HG03378 (cell line): ENCODE measurements around the gene SGK2.

Experiments used
- ATAC-seq: cut with Tn5 transposase; IDR thresholded peaks from one replicate; pipeline ENCODE4 v1.9.1; 2021; ENCODE audit warnings: mild to moderate bottlenecking, moderate library complexity; ENCODE audit not compliant: unreplicated experiment

Gene SGK2

GRCh38 chr20:43558412-43559146, at the start of gene SGK2:
TSS of gene SGK2 (plus strand) at chr20:43559027. CDS start at chr20:43566496, 7,469 bp downstream.
- ATAC-seq, result no peak

GRCh38 chr20:43511879-43512278, 46.9 kb upstream of the SGK2 start:
- ATAC-seq, result no peak

DNA sequence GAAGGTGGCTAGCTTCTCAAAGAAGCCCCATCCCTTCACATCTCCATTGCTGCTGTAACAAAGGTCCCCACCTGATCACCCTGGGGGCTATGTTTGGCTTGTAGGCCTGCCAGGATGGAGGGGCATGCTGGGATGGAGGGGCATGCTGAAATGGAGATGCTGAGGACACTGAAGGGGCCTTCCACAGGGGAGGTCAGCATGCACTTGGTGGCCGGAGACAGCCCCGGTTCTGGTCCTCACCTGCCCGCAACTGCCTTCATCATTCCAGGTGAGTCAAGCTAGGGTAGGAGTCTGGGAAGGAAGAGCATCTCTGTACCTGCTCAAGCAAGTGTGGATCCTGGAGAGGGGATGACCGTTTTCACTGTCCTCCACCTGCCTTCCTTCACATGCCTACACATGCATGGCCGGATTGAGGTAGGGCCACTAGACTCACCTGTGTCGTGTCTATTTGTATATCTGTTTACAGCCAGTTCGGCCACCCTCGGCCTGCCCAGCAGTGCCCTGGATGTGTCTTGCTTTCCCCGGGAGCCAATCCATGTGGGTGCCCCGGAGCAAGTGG, 45.4 kb upstream of the SGK2 start:
- ATAC-seq, result no peak

- peak; percentile 79 for ATAC-seq
These were observed 44.7 kb upstream of the SGK2 start for GRCh38 chr20:43513931-43514647.

GRCh38 chr20:43514648-43514999, 44.2 kb upstream of the SGK2 start:
- peak; percentile 23 for ATAC-seq

DNA sequence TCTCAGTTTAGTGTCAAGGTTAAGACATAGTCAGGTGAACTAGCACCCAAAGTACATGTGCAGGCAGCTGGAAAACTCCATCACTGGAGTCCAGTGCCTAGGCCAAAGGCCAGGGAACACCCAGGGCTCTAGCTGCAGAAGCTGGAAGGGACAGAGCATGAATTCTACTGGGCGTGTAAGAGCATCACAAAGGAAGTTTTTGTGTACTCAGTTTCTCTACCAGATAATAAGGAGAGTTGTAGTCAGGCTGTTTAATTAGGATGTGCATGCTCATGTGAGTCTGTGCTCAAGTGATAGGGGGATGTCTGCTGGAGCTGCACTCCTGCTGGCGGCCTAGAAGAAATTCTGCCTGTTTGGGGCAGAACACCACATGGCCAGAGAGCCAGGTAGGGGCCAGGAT, 43.2 kb upstream of the SGK2 start:
- no peak for ATAC-seq

DNA sequence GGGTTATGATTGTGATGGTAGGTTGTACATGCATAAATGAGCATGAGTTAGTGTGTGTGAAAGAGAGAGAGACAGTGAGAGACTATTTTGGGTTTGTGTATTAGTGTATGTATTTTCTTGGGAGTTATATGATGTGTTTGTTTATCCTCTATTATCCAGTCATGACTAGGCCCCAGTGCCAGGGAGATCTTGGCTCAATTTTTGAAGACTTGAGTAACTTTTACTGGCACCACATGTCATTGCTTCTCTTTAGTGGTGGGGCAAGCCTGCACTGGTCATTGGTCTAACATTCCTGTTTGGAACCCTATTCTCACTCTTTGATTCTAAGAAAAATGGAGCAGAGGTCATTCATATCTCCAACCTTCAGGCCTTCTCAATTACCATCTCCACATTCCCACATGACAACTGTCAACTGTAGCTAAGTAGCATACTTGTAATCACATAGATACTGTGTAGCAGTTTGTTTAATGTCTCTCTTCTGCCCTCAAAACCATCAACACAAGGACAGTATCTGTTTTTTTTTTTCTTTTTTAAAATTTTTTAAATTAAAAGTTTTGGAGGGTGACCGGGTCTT, 42.5 kb upstream of the SGK2 start:
- no peak for ATAC-seq

DNA sequence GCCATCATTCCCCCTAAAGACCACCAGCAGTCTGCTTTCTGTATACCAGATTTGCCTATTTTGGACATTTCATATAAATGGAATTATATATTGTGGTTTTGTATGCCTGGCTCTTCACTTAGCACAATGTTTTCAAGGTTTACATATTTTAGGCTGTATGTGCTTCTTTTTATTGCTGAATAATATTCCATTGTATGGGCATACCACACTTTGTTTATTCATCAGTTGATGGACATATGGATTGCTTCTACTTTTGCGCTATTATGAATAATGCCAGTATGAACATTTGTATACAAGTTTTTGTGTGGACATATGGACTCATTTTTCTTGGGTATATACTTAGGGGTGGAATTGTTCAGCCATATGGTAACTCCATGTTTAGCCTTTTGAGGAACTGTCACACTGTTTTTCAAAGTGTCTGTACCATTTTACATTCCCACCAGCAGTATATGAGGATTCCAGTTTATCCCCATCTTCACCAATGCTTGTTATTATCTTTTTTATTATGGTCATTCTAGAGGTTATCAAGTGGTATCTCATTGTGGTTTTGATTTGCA, 38.7 kb upstream of the SGK2 start:
- ATAC-seq, result no peak

DNA sequence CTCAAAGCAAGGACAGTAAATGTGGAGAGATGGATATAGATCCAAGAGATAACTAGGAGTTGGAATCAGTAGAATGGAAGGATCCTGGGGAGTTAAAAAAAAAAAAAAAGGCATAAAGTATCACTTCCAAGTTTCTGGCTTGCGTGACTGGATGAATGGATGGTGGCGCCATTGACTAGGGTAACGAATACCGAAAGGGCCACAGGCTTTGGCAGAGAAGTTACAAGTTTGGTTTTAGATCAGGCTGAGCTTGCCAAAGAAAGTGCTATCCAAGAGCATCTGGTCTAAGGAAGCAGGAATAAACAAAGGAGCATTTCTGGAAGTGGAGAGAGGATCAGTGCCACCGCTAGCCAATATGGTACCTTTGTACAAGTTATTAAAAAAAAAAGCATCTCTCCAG, 33.8 kb upstream of the SGK2 start:
- no peak for ATAC-seq

DNA sequence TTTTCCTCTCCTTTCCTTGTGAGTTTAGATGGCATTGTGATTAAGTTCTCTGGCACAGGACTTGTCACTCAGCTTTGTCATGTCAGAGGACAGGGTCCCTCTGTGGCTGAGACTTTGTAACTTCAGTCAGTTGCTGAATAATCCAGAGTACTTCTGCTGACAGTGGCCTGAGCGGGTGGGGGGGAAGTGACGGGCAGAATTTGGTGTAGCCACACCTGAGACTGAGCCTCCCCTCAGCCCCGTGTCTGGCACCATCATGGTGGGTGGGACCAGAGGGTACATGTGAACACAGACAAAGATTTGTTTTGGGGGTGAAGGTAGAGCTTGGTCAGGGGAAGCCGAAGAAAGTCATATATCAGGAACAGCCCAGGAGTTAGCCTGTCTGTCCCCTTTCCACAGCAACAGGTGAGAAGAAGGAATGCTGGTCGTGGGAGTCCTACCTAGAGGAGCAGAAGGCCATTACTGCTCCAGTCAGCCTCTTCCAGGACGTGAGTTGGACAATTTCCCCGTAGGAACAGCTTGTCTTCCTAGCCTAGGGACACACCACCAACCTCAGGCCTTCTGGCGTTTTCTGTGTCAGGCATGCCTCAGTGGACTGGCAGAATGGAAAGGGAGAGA, 30.5 kb upstream of the SGK2 start:
- no peak for ATAC-seq

GRCh38 chr20:43529051-43529450, 29.8 kb upstream of the SGK2 start:
- ATAC-seq, result no peak

DNA sequence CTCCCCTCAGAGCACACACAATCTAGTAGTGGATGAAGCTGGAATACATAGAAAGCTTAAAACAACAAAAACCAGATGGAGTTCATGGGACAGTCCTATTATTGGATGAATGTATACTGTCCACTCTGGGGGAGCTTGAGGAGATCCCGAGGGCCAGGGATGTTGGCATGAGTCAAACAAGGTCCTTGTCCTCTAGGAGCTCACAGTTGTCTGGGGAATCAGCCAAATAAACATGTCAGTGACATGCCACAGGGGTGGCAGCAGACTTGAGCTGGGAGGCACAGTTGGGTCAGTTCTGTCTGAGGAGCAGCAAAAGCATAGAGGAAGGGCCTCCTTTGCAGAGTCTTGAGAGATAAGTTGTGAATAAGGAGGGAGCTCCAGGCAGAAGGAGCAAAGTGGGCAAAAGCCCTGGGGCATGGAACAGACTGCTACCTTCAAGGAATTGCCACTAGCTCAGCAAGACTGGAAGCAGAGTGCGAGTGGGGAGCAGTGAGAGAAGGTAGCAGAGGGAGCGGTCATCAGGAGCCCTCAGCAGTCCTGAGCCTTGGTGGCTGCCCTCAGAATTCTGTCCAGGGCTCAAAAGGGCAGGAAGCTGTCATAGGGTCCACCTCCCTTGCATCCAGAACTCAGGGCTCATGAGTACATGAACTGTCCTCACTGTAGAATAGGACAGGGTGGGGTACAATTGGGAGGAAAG, 29.2 kb upstream of the SGK2 start:
- no peak for ATAC-seq

DNA sequence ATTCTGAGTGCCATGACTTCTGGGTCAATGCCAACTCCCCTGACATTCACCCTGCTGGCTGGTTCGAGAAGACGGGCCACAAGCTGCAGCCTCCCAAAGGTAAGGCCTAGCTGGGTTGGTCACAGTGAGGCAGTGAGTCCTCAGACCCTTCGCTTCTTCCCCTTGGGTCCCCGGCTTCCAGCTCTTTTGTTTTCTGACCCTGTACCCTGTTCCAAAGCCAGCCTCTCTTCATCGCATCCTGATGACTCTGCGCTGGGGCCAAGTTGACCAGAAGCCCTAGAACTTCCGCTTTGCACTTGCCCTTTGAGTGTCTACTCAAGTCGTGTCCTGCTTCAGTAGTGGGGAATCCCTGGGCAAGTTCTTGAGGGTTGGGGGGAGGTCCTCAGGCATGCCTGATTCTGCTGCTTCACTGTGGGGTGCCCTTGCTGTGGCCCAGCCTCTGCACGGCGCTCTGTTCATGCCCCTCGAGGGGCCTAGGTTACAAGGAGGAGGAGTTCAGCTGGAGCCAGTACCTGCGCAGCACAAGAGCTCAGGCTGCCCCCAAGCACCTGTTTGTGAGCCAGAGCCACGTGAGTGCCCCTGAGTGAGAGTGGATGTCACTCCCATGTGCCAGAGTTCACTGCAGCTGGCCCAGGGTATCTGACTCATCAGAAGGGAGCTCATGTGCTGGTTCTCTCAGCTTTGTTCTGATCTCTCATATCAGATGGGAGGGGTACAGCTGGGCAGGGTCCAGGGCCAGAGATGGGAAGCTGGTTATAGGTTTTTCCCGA, 28.3 kb upstream of the SGK2 start:
- ATAC-seq, result no peak

GRCh38 chr20:43531091-43531443, 27.8 kb upstream of the SGK2 start:
- no peak for ATAC-seq

- ATAC-seq, result no peak
These were observed 26.3 kb upstream of the SGK2 start for GRCh38 chr20:43532416-43533055.

GRCh38 chr20:43533060-43533459, 25.8 kb upstream of the SGK2 start:
- no peak for ATAC-seq

- no peak for ATAC-seq
These were observed 24.8 kb upstream of the SGK2 start for GRCh38 chr20:43534016-43534415.

DNA sequence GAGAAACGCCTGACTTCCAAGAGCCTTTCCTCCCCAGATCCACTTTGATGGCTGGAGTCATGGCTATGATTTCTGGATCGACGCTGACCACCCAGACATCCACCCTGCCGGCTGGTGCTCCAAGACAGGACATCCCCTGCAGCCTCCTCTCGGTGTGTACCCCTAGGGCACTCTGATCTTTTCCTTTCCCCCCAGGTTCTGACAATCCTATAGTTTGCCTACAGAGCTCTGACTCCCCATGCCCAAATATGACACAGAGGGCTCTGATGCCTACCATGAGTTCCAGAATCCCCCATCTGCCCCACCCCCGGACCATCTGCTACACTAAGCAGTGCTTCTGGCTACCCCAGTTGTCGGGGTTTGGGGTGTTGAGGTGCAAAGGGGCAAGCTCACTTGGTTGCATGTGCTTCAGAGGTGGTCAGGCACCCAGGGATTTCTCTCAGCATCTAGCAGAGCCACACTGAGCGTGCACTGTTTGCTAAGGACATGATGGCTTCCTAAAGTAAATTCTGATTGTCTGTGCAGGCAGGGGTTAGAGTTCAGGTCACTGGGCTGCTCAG, 24.0 kb upstream of the SGK2 start:
- no peak for ATAC-seq

DNA sequence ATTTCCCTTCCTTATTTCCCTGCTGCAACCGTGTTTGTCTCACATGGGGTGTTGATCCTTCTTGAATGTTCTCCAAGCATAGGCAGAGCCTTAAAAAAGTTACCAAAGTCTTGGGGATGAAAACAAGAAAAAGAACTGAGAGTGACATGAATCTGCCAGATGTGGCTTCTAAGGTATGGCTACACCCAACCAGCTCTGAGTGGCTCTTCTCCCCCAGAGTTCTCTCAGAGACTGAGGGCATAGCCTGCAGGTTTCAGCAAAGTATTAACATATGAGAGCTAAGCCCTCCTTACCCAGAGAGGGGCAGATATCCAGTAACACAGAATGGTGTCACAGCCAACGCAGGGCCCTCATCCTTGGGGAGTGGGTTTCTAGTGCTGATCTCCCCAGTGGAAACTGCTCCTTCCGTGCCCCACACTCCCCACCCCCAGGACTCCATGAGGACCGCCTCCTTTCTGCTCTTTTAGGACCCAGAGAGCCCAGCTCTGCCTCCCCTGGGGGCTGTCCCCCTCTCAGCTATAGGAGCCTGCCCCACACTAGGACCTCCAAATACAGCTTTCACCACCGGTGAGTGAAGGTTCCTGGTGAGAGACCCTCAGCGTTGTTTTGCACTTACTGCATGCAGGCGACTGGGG, 23.3 kb upstream of the SGK2 start:
- no peak for ATAC-seq
